DND-41 (cell line): ENCODE data around the gene SMPD4.
"Not testable (repeated sequence)": the region's sequence is repeated elsewhere in the genome, so short reads cannot be mapped to it uniquely, and the experiment has no call there.

Experiments
- CTCF ChIP-seq: IDR thresholded peaks from 2 replicates; pipeline ENCODE4 v1.5.1; 2012; ENCODE audit warnings: borderline replicate concordance, low read length, moderate library complexity, mild to moderate bottlenecking; ENCODE audit not compliant: poor library complexity, severe bottlenecking; ENCODE audit errors: extremely low read depth
- EZH2 ChIP-seq: IDR thresholded peaks from 3 replicates; pipeline ENCODE4 v1.6.1; 2012; ENCODE audit warnings: borderline replicate concordance, low read depth, mild to moderate bottlenecking, moderate library complexity, low read length, inconsistent platforms; ENCODE audit not compliant: severe bottlenecking

- TF ChIP-seq CTCF, EZH2: not testable (repeated sequence)
Measured at GRCh38 chr2:130140516-130140915, 40.9 kb downstream of the SMPD4 start.
